Measurements from ENCODE around the gene BLCAP.
"Not testable (repeated sequence)": the region's sequence is repeated elsewhere in the genome, so short reads cannot be mapped to it uniquely, and the experiment has no call there.

Gene BLCAP

DNA sequence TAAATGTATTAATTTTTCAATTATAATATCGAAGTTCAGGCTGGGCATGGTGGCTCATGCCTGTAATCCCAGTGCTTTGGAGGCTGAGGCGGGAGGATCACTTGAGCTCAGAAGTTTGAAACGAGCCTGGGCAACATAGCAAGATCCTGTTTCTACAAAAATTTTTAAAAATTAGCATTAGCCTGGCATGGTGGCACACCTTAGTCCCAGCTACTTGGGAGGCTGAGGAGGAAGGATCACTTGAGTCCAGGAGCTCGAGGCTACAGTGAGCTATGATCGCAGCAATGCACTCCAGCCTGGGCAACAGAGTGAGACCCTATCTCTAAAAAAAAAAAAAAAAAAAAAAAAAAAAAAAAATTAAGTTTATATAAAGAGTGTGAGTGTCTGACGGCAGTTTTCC lies 55.2 kb downstream of the BLCAP start:
- H3K9me3 ChIP-seq (ENCODE audit: control insufficient read depth in 1 of 2, low read length in 2 of 2); H3K4me3 ChIP-seq (ENCODE audit: low read depth in 1 of 2, low read length in 2 of 2); H3K4me1 ChIP-seq (ENCODE audit: control insufficient read depth in 1 of 2, insufficient read depth in 2 of 2, low read length in 2 of 2); H3K36me3 ChIP-seq (ENCODE audit: control insufficient read depth in 1 of 2, insufficient read depth in 2 of 2, low read length in 2 of 2); H3K27me3 ChIP-seq (ENCODE audit: control insufficient read depth in 1 of 2, insufficient read depth in 2 of 2, low read length in 2 of 2); H3K9ac ChIP-seq (ENCODE audit: low read depth in 1 of 2, low read length in 2 of 2); H3K27ac ChIP-seq (ENCODE audit: low read depth, low read length): not testable (repeated sequence)

DNA sequence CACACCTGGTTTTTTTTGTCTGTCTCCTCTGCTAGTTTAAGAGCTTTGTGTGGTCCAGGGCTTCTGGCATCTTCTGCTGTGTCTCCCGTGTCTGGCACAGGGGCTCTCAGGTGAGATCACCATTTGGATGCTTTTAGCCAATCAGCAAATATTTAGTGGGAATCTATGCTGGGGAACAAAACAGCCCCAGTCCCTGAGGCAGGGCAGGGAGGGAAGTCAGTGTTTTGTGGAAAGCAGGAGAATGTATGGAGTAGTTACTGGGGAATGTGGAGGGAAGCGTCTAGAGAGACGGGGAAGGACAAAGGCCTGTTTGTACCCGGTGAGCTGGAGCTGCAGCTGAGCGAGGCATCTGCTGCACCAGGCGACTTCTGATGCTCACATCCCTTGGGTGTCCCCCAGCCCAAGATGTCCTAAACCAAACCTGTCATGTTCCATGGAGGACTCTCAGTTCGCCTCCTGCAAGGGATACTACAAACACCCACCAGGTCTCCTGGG lies 55.9 kb downstream of the BLCAP start:
- Histone ChIP-seq H3K4me1 (ENCODE audit: control insufficient read depth in 1 of 2, insufficient read depth in 2 of 2, low read length in 2 of 2) (no peaks in the 10 kb centered on the region), H3K36me3 (ENCODE audit: control insufficient read depth in 1 of 2, insufficient read depth in 2 of 2, low read length in 2 of 2) (no peaks in the 10 kb centered on the region), H3K27ac (ENCODE audit: low read depth, low read length) (no peak overlapping the region), H3K27me3 (ENCODE audit: control insufficient read depth in 1 of 2, insufficient read depth in 2 of 2, low read length in 2 of 2) (peaks cover 0 to 4% of the 10 kb centered on the region in 2 donors), H3K4me3 (ENCODE audit: low read depth in 1 of 2, low read length in 2 of 2) (no peak overlapping the region), H3K9me3 (ENCODE audit: control insufficient read depth in 1 of 2, low read length in 2 of 2) (no peaks in the 10 kb centered on the region), H3K9ac (ENCODE audit: low read depth in 1 of 2, low read length in 2 of 2) (no peak overlapping the region)

DNA sequence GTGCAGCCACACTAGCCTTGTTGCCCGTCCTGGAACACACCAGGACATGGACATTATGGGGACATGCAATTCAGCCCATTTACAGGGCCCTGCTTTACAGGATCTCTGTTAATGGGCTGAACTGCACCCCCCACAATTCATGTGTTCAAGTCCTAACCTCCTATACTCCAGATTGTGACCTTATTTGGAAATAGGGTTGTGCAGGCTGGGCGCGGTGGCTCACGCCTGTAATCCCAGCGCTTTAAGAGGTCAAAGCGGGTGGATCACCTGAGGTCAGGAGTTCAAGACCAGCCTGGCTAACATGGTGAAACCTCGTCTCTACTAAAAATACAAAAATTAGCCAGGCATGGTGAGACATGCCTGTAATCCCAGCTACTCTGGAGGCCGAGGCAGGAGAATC lies 57.5 kb downstream of the BLCAP start:
- not testable (repeated sequence) for H3K9me3 ChIP-seq (ENCODE audit: control insufficient read depth in 1 of 2, low read length in 2 of 2); H3K36me3 ChIP-seq (ENCODE audit: control insufficient read depth in 1 of 2, insufficient read depth in 2 of 2, low read length in 2 of 2); H3K4me1 ChIP-seq (ENCODE audit: control insufficient read depth in 1 of 2, insufficient read depth in 2 of 2, low read length in 2 of 2); H3K9ac ChIP-seq (ENCODE audit: low read depth in 1 of 2, low read length in 2 of 2); H3K27me3 ChIP-seq (ENCODE audit: control insufficient read depth in 1 of 2, insufficient read depth in 2 of 2, low read length in 2 of 2); H3K27ac ChIP-seq (ENCODE audit: low read depth, low read length); H3K4me3 ChIP-seq (ENCODE audit: low read depth in 1 of 2, low read length in 2 of 2)

DNA sequence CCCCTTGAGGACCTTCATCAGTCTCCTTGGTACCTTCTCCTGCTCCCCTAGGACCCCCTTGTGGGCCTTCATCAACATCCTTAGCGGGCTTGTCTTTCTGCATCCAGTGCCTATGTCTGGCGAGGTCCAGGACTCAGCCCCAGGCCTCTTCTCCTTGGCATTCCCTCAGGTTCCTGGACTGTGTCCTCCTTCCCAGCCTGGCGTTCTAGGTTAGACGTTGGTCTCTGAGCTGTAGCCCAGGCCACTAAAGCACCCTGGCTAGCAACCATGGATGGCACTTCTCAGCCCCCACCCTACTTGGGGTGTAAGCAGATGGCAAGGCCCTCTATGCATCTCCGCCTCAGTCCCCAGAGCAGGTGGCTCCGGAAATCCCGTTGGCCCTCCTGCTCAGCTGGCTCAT lies 58.1 kb downstream of the BLCAP start:
- no peaks in the 10 kb centered on the region for H3K36me3 ChIP-seq (ENCODE audit: control insufficient read depth in 1 of 2, insufficient read depth in 2 of 2, low read length in 2 of 2)
- H3K4me1 ChIP-seq (ENCODE audit: control insufficient read depth in 1 of 2, insufficient read depth in 2 of 2, low read length in 2 of 2): no peaks in the 10 kb centered on the region
- no peaks in the 10 kb centered on the region for H3K27me3 ChIP-seq (ENCODE audit: control insufficient read depth in 1 of 2, insufficient read depth in 2 of 2, low read length in 2 of 2)
- H3K9me3 ChIP-seq (ENCODE audit: control insufficient read depth in 1 of 2, low read length in 2 of 2): no peaks in the 10 kb centered on the region
- no peak overlapping the region for H3K9ac ChIP-seq (ENCODE audit: low read depth in 1 of 2, low read length in 2 of 2)
- H3K27ac ChIP-seq (ENCODE audit: low read depth, low read length): no peak overlapping the region
- H3K4me3 ChIP-seq (ENCODE audit: low read depth in 1 of 2, low read length in 2 of 2): no peak overlapping the region

DNA sequence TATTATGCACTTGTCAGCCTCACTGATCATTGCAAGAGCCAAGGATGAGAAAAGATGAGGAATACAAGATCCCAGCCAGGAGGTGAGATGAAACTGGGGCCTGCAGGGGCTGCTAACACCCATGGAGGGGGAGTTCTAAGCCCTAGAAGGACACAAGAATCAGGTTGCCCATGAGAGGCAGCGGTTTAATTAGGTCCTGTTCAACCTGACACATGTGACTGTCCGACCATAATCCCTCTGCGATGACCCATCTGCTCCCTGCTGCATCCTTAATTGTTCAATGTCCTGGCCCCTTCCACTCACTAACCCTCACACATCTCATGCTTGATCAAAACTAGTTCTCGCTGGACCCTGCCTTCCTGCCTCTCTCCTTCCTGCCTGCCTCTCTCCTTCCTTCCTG lies 58.8 kb downstream of the BLCAP start:
- Histone ChIP-seq H3K4me3 (ENCODE audit: low read depth in 1 of 2, low read length in 2 of 2) (no peak overlapping the region), H3K4me1 (ENCODE audit: control insufficient read depth in 1 of 2, insufficient read depth in 2 of 2, low read length in 2 of 2) (no peaks in the 10 kb centered on the region), H3K27me3 (ENCODE audit: control insufficient read depth in 1 of 2, insufficient read depth in 2 of 2, low read length in 2 of 2) (no peaks in the 10 kb centered on the region), H3K9me3 (ENCODE audit: control insufficient read depth in 1 of 2, low read length in 2 of 2) (no peaks in the 10 kb centered on the region), H3K27ac (ENCODE audit: low read depth, low read length) (no peak overlapping the region), H3K9ac (ENCODE audit: low read depth in 1 of 2, low read length in 2 of 2) (no peak overlapping the region), H3K36me3 (ENCODE audit: control insufficient read depth in 1 of 2, insufficient read depth in 2 of 2, low read length in 2 of 2) (no peaks in the 10 kb centered on the region)

All from duodenal mucosa (tissue), 2 donors.